GM18858 (cell line): ENCODE data around the gene STMN3.
"Not testable (repeated sequence)": the region's sequence is repeated elsewhere in the genome, so short reads cannot be mapped to it uniquely, and the experiment has no call there.

Experiments used
- ATAC-seq: cut with Tn5 transposase; IDR thresholded peaks from one replicate; pipeline ENCODE4 v1.9.1; 2021; ENCODE audit not compliant: unreplicated experiment

The STMN3 gene

GRCh38 chr20:63678667-63679465 lies 25.6 kb upstream of the STMN3 start:
- ATAC-seq: no peak

GRCh38 chr20:63678071-63678470 lies 24.8 kb upstream of the STMN3 start:
- ATAC-seq: no peak

GRCh38 chr20:63675681-63676368 lies 22.6 kb upstream of the STMN3 start:
- ATAC-seq: no peak

- ATAC-seq: no peak
Observed at GRCh38 chr20:63673951-63674350, 20.7 kb upstream of the STMN3 start.

- ATAC-seq: no peak
Observed at GRCh38 chr20:63672666-63673065, 19.4 kb upstream of the STMN3 start.

GRCh38 chr20:63671695-63672094 lies 18.5 kb upstream of the STMN3 start:
- not testable (repeated sequence) for ATAC-seq

- no peak for ATAC-seq
Observed at GRCh38 chr20:63668351-63668750, 15.1 kb upstream of the STMN3 start.

GRCh38 chr20:63667858-63668257 lies 14.6 kb upstream of the STMN3 start:
- no peak for ATAC-seq

GRCh38 chr20:63665708-63666107 lies 12.5 kb upstream of the STMN3 start:
- ATAC-seq: no peak

GRCh38 chr20:63664861-63665594 lies 11.8 kb upstream of the STMN3 start:
- ATAC-seq: no peak

- no peak for ATAC-seq
Observed at GRCh38 chr20:63664143-63664851, 11.1 kb upstream of the STMN3 start.

GRCh38 chr20:63663332-63664066 lies 10.3 kb upstream of the STMN3 start:
- no peak for ATAC-seq

- no peak for ATAC-seq
Observed at GRCh38 chr20:63662813-63663189, 9.6 kb upstream of the STMN3 start.

GRCh38 chr20:63661959-63662812 lies 9.0 kb upstream of the STMN3 start:
- no peak for ATAC-seq

- ATAC-seq: no peak
Observed at GRCh38 chr20:63661108-63661507, 7.9 kb upstream of the STMN3 start.

GRCh38 chr20:63660622-63661021 lies 7.4 kb upstream of the STMN3 start:
- no peak for ATAC-seq

- not testable (repeated sequence) for ATAC-seq
Observed at GRCh38 chr20:63660174-63660573, 7.0 kb upstream of the STMN3 start.

- no peak for ATAC-seq
Observed at GRCh38 chr20:63659370-63659769, 6.1 kb upstream of the STMN3 start.

- peak; percentile 14 for ATAC-seq
Observed at GRCh38 chr20:63658749-63659187, 5.5 kb upstream of the STMN3 start.
